ENCODE results near the gene PMVK. TPM values are rescaled to one million over a fixed set of nuclear protein-coding genes. Genes with fewer than 3 reads are reported as not detected.

The PMVK gene
- polyA plus RNA-seq, 3 donors: 17.2 to 43.2 (median 41.9) TPM

GRCh38 chr1:154934358-154934948 is 2.1 kb downstream of the PMVK start:
- Mint-ChIP-seq H3K4me3 (no peak overlapping the region), H3K27ac (peak overlapping the region in 2 of 7 donors; percentile 46 to 51), H3K27me3 (ENCODE audit: low read depth in 3 of 3) (peaks cover 0 to 5% (median 1%) of the 10 kb centered on the region in 3 donors), H3K4me1 (peaks cover 39% of the 10 kb centered on the region), H3K9me3 (peaks cover 0 to 2% (median 0%) of the 10 kb centered on the region in 7 donors), H3K36me3 (peaks cover 14 to 28% of the 10 kb centered on the region in 2 donors)
- H4K20me1 ChIP-seq (ENCODE audit: insufficient read depth, low read length): no peaks in the 10 kb centered on the region
- TF ChIP-seq CTCF (IDR thresholded peaks at IDR 0.05): no peak
- peaks cover 15% of the 10 kb centered on the region for H3K79me2 ChIP-seq (ENCODE audit: insufficient read depth, low read length)
- H3K9ac ChIP-seq (ENCODE audit: insufficient read depth, low read length, poor library complexity, severe bottlenecking): no peak overlapping the region
- no peak overlapping the region for H3K4me2 ChIP-seq (replicated peaks; ENCODE audit: extremely low read depth, low read length, poor library complexity, severe bottlenecking)
- H3K27ac ChIP-seq (ENCODE audit: low read depth in 1 of 2, low read length in 2 of 2): no peak overlapping the region
- H3K36me3 ChIP-seq (replicated peaks in 1 of 2; ENCODE audit: control insufficient read depth in 1 of 2, insufficient read depth in 2 of 2, low read length in 2 of 2): peaks cover 11 to 28% of the 10 kb centered on the region in 2 donors
- intact Hi-C loops (cut with micrococcal nuclease): loop anchor here in 1 of 2 donors (10.0 kb wide), 1 partner anchor 380 kb away; the partner anchor contains the start of gene UBE2Q1
- no peak for DNase-seq
- WGBS (ENCODE audit: insufficient coverage): 100% methylated on average over 4 of the region's 5 CpGs
- no peaks in the 10 kb centered on the region for H3K9me3 ChIP-seq (replicated peaks in 1 of 2; ENCODE audit: control insufficient read depth in 1 of 2, insufficient read depth in 1 of 2, low read length in 2 of 2)
- H3K4me1 ChIP-seq (ENCODE audit: control insufficient read depth in 1 of 2, insufficient read depth in 2 of 2, low read length in 2 of 2): peaks cover 19 to 29% of the 10 kb centered on the region in 2 donors
- no peak overlapping the region for H2AFZ ChIP-seq (ENCODE audit: insufficient read depth, low read depth, low read length, poor library complexity, severe bottlenecking)
- no peak overlapping the region for H3K4me3 ChIP-seq (replicated peaks in 1 of 3; ENCODE audit: low read depth in 2 of 3, low read length in 3 of 3)
- H3K27me3 ChIP-seq (ENCODE audit: control insufficient read depth in 2 of 2, insufficient read depth in 2 of 2, low read length in 2 of 2): no peaks in the 10 kb centered on the region

GRCh38 chr1:154931940-154932487 is 4.5 kb downstream of the PMVK start:
- Histone ChIP-seq H2AFZ (ENCODE audit: insufficient read depth, low read depth, low read length, poor library complexity, severe bottlenecking) (no peak overlapping the region), H3K79me2 (ENCODE audit: insufficient read depth, low read length) (peaks cover 15% of the 10 kb centered on the region), H3K4me3 (replicated peaks in 1 of 3; ENCODE audit: low read depth in 2 of 3, low read length in 3 of 3) (no peak overlapping the region), H3K27me3 (ENCODE audit: control insufficient read depth in 2 of 2, insufficient read depth in 2 of 2, low read length in 2 of 2) (no peaks in the 10 kb centered on the region), H4K20me1 (ENCODE audit: insufficient read depth, low read length) (no peaks in the 10 kb centered on the region), H3K9me3 (replicated peaks in 1 of 2; ENCODE audit: control insufficient read depth in 1 of 2, insufficient read depth in 1 of 2, low read length in 2 of 2) (no peaks in the 10 kb centered on the region), H3K4me1 (ENCODE audit: control insufficient read depth in 1 of 2, insufficient read depth in 2 of 2, low read length in 2 of 2) (peaks cover 8 to 11% of the 10 kb centered on the region in 2 donors), H3K27ac (ENCODE audit: low read depth in 1 of 2, low read length in 2 of 2) (no peak overlapping the region), H3K9ac (ENCODE audit: insufficient read depth, low read length, poor library complexity, severe bottlenecking) (no peak overlapping the region), H3K36me3 (replicated peaks in 1 of 2; ENCODE audit: control insufficient read depth in 1 of 2, insufficient read depth in 2 of 2, low read length in 2 of 2) (peaks cover 24 to 49% of the 10 kb centered on the region in 2 donors), H3K4me2 (replicated peaks; ENCODE audit: extremely low read depth, low read length, poor library complexity, severe bottlenecking) (no peak overlapping the region)
- no peak for TF ChIP-seq CTCF (IDR thresholded peaks at IDR 0.05)
- DNase-seq: no peak
- intact Hi-C loops (cut with micrococcal nuclease): loop anchor here in 1 of 2 donors (10.0 kb wide), 1 partner anchor 377 kb away; the partner anchor contains the start of gene UBE2Q1
- H3K36me3 Mint-ChIP-seq: peaks cover 33 to 47% of the 10 kb centered on the region in 2 donors
- H3K4me1 Mint-ChIP-seq: peaks cover 26% of the 10 kb centered on the region
- H3K27me3 Mint-ChIP-seq (ENCODE audit: low read depth in 3 of 3): peaks cover 0 to 4% (median 1%) of the 10 kb centered on the region in 3 donors
- no peak overlapping the region for H3K27ac Mint-ChIP-seq
- H3K9me3 Mint-ChIP-seq: no peaks in the 10 kb centered on the region
- WGBS (ENCODE audit: insufficient coverage): 98% methylated on average over 6 of the region's 11 CpGs
- no peak overlapping the region for H3K4me3 Mint-ChIP-seq
